Measurements from ENCODE around the gene CHIC2. TPM values are rescaled to one million over a fixed set of nuclear protein-coding genes. Genes with fewer than 3 reads are reported as not detected.
A peak's percentile ranks its signal among the peaks of the same experiment; 100 is the strongest.

CHIC2 gene
- total and polyA plus RNA-seq, 7 donors: 17.6 to 34.6 (median 22.8) TPM

DNA sequence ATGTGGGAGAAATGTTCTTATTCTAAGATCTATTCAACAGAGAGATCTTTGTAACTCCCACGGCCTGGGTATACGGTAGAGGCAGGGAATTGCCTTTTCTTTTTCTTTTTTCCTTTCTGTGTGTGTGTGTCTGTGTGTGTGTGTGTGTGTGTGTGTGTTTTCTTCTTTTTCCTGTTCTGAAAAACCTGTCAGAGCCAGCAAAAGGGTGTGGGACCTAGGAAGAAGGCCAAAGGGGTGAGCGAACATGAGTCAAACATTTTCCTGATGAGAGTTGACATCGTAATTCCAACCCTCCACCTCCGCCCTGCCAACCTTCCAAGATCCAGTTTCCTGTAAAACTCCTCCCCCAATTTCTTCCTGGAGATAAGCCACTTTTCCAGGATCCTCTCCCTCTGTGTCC, 2.8 kb upstream of the CHIC2 start:
- no peaks in the 10 kb centered on the region for H3K9me3 ChIP-seq
- peak; percentile 70 for DNase-seq
- intact Hi-C loops (cut with DNase I): loop anchor here (10.0 kb wide), 1 partner anchor 702 kb away; the partner anchor contains the start of gene SCFD2
- H3K4me1 ChIP-seq: peaks cover 0 to 22% (median 16%) of the 10 kb centered on the region in 4 donors
- H3K27ac ChIP-seq: peak overlapping the region in 3 of 4 donors; percentile 87 to 95 (median 93)
- 19 to 55% methylated on average over 5 of the region's 5 CpGs for whole genome bisulfite sequencing, 2 donors
- no peaks in the 10 kb centered on the region for H3K27me3 ChIP-seq
- no peaks in the 10 kb centered on the region for H3K36me3 ChIP-seq
- TF ChIP-seq POLR2A (IDR thresholded peaks at IDR 0.05) (no peak), EP300 (IDR thresholded peaks at IDR 0.05) (no peak), POLR2AphosphoS5 (IDR thresholded peaks at IDR 0.05) (no peak)
- TF ChIP-seq, protein P1, sequence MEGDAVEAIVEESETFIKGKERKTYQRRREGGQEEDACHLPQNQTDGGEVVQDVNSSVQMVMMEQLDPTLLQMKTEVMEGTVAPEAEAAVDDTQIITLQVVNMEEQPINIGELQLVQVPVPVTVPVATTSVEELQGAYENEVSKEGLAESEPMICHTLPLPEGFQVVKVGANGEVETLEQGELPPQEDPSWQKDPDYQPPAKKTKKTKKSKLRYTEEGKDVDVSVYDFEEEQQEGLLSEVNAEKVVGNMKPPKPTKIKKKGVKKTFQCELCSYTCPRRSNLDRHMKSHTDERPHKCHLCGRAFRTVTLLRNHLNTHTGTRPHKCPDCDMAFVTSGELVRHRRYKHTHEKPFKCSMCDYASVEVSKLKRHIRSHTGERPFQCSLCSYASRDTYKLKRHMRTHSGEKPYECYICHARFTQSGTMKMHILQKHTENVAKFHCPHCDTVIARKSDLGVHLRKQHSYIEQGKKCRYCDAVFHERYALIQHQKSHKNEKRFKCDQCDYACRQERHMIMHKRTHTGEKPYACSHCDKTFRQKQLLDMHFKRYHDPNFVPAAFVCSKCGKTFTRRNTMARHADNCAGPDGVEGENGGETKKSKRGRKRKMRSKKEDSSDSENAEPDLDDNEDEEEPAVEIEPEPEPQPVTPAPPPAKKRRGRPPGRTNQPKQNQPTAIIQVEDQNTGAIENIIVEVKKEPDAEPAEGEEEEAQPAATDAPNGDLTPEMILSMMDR (IDR thresholded peaks at IDR 0.05): no peak
- no peak overlapping the region for H3K4me3 ChIP-seq

DNA sequence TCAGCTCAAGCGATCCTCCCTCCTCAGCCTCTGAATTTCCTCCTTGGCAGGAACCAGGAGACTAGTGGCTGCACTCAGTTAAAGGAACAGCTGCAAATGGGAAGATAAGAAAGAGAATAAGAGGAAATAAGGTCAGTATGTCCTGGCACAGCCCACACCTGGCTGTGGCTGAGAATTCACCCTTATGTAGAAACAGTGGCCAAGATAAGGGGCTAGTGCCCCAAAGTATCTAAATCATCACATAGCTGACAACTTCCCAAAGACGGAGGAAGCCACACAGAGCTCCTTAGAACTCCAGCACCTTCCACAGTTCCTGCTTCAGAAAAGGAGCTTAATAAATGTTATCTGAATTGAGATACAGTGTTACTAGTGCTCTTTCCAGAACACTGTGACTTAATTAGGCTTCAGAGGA, 2.3 kb upstream of the CHIC2 start:
- no peaks in the 10 kb centered on the region for H3K9me3 ChIP-seq
- H3K36me3 ChIP-seq: no peaks in the 10 kb centered on the region
- peaks cover 0 to 25% (median 20%) of the 10 kb centered on the region in 4 donors for H3K4me1 ChIP-seq
- peak overlapping the region in 3 of 4 donors; percentile 87 to 95 (median 93) for H3K27ac ChIP-seq
- H3K4me3 ChIP-seq: no peak overlapping the region
- no peak for DNase-seq
- WGBS, 2 donors: 17 to 49% methylated on average over 2 of the region's 2 CpGs
- no peak for TF ChIP-seq POLR2A (IDR thresholded peaks at IDR 0.05)
- no peak for TF ChIP-seq EP300 (IDR thresholded peaks at IDR 0.05)
- TF ChIP-seq, protein P1 (IDR thresholded peaks at IDR 0.05): no peak
- TF ChIP-seq POLR2AphosphoS5 (IDR thresholded peaks at IDR 0.05): no peak
- intact Hi-C loops (cut with DNase I): loop anchor here (10.0 kb wide), 1 partner anchor 702 kb away; the partner anchor contains the start of gene SCFD2
- no peaks in the 10 kb centered on the region for H3K27me3 ChIP-seq

DNA sequence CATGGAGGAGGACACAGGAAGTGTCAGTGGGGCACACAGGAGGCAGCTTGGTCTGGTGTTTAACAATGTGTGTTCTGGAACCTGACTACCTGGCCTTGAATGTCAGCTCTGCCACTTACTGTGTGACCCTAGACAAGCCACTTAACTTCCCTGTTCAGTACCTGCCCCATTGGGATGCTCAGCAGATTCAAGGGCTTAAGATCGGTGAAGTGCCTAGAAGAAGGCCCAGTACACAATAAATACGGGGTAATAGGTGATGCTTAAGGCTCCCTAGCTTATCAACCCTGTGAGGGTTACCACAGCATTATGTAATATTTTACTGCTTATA, 1.6 kb upstream of the CHIC2 start:
- Histone ChIP-seq H3K9me3 (no peaks in the 10 kb centered on the region), H3K27ac (peak overlapping the region; percentile 87 to 95 (median 92)), H3K36me3 (no peaks in the 10 kb centered on the region), H3K4me3 (no peak overlapping the region), H3K27me3 (no peaks in the 10 kb centered on the region), H3K4me1 (peaks cover 0 to 32% (median 24%) of the 10 kb centered on the region in 4 donors)
- TF ChIP-seq POLR2A (IDR thresholded peaks at IDR 0.05): no peak
- TF ChIP-seq EP300 (IDR thresholded peaks at IDR 0.05): no peak
- no peak for TF ChIP-seq POLR2AphosphoS5 (IDR thresholded peaks at IDR 0.05)
- TF ChIP-seq, protein P1 (IDR thresholded peaks at IDR 0.05): no peak
- no peak for DNase-seq
- intact Hi-C loops (cut with DNase I): loop anchor here (10.0 kb wide), 1 partner anchor 701 kb away; the partner anchor contains the start of gene SCFD2
- WGBS, 2 donors: 85 to 91% methylated on average over 2 of the region's 2 CpGs

DNA sequence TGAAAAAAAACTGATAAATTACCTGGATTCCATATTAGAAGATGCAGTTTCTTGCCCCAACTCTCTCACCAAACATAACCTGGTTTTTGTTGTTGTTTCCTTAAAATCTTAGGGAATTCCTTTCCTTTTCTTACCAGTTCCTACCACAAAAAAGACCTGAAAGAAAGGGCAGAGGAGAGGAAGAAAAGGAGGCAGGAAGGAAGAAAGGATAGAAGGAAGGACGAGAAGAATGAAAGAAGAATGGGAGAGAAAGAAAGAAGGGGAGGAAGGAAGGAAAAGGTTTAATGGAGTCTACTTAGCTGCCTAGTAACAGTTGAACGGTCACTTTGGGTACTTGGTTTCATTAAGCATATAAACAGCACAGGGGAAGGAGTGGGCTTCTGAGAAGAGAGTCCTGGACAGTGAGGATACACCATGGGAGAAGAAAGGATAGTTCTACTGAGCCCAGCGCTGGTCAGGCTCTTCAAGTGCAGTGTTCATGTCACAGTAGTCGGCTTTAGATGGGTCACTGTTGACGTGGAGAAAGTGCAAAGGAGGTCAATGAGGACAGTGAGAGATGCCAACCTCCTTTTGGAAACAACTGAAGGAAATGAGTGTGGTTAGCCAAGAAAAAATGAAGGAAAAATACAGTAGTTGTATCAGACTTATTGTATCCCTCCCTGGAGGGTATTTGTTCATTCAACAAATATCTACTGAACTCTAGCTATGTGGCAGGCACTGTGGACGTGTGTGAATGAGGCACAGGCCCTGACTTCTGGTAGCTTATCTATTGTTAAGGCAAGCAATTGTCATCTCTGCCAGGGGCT, 1.1 kb upstream of the CHIC2 start:
- Histone ChIP-seq H3K4me1 (peaks cover 0 to 36% (median 26%) of the 10 kb centered on the region in 4 donors), H3K27me3 (no peaks in the 10 kb centered on the region), H3K27ac (peak overlapping the region; percentile 87 to 95 (median 92)), H3K4me3 (peak overlapping the region in 3 of 4 donors; percentile 94 to 99 (median 97)), H3K9me3 (no peaks in the 10 kb centered on the region), H3K36me3 (no peaks in the 10 kb centered on the region)
- intact Hi-C loops (cut with DNase I): loop anchor here (2.0 to 10.0 kb wide), 2 partner anchors 131 to 701 kb away; partner anchors contain the start of gene SCFD2
- WGBS, 2 donors: 73 to 79% methylated on average over 6 of the region's 6 CpGs
- TF ChIP-seq POLR2A (IDR thresholded peaks at IDR 0.05) (no peak), EP300 (IDR thresholded peaks at IDR 0.05) (no peak), POLR2AphosphoS5 (IDR thresholded peaks at IDR 0.05) (no peak)
- TF ChIP-seq, protein P1 (IDR thresholded peaks at IDR 0.05): no peak
- no peak for DNase-seq
